HG03565 (cell line): Measurements from ENCODE around the gene ARHGAP10.
A peak's percentile ranks its signal among the peaks of the same experiment; 100 is the strongest.

Source experiments
- ATAC-seq: cut with Tn5 transposase; IDR thresholded peaks from one replicate; pipeline ENCODE4 v1.9.1; 2021; ENCODE audit warnings: mild to moderate bottlenecking, moderate library complexity; ENCODE audit not compliant: unreplicated experiment

ARHGAP10 gene

DNA sequence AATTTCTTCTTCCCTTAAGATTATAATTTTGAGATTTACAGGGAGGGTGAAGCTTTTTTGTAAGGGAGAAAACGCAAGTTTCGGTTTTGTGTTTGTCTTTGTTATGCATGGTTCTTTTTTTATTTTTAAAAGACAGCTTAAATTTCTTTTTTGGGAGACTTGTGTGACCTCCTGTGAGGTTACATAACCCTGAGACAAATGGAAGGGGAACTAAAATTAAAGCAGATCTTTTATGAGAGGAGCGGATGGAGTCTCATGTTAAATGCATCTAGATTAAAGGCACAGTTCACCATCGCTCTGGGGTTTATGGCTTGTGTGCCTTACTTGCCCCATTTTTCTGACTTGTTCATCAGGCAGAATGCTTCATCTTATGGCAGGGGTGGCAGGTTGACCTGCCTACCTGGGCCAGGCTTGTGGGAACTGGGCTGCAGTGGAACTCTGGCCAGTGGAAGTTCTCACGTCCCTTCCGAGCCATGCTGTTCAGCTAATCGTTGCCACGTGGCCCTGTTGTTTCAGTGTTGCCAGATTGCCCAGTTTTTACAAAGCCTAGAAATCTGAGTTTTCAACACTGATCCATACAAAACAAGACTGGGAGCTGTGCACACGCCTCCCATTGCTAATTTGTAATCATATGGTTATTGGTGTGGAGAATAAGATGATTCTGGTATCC lies 291.8 kb downstream of the ARHGAP10 start:
- ATAC-seq = no peak

DNA sequence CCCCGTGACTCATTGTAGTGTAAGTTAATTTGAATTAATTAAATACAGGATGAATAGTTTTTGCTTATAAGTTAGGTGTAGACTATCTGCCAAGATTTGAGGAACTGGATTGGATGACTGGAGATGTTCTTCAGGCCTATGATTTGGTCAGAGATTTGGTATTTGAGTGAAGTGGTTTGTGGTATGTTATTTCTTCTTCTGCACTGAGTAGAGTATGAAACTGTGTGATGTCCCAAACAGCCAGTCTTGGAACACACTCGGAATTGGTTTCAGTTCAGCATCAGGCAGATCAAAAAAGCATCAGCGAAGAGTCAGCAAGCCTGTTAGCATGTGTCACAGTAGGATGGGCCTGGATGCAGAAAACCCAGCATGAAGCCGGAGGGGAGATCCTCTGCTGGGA lies 294.1 kb downstream of the ARHGAP10 start:
- no peak for ATAC-seq

DNA sequence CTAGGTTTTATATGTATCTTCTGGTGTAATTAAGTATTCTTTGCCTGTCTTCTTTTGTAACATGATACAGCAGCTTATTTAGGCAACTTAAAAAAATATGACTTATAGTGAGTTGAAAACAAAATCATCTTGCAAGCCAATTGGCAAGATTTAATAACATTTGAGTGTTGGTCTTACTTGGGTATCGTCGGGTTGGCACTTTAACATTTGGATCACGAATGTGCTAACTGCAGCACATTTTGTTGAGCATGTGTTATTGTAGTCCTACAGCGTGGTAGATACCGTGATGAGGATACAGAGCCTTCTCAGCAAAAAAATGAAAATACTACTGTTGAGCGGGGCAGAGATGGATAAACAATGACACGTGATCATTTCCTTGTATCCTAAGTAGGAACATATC lies 295.3 kb downstream of the ARHGAP10 start:
- no peak for ATAC-seq

DNA sequence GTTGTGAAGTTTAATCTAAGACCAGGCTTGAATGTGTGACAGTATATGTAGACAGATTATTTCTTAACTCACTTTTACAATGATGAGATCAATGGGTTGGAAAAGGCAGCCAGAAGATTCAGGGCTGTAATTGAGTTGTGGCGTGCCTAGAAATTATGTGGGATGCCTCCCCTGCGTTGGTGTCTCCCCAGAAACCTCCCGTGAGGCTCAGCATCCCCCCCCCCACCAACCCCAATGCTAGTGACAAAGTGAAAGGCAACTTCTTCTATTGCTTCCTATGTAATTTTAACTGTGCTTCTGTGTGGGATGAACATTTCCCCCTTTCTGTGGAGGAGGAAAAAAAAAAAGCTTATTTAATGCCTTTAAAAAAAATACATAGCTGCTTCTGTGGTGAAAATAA lies 297.9 kb downstream of the ARHGAP10 start:
- no peak for ATAC-seq

DNA sequence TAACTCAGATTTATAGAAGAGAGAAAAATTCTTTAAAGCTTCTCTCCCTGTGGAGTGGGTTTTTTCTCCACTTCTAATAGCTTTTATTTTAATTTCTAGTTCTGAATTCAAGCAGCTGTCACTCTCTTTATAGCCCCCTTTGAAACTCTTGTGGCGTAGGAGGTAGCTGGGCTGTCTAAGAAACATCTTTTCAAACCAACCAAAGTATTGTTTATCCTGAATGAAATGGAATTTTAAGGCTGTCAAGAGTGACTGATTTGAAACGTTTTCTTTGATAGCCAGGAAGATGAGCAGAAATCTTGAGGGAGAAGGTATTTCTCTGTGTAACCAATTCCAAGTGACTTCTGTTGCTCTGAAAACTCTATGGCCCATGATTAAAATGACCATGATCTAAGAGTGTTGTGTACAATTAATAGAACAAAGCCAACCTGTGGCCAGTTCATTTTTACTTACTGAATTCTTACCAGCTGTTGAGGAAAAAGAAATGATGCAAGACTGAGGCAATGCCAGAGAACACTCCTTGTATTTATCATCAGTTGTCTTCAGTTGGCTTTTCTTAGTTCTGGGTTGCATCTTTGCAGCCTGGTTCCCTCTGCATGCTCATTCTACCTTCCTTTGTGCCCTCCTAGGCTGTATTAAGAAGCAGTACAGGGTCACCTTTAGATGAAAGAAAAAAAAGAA lies 298.4 kb downstream of the ARHGAP10 start:
- ATAC-seq = no peak

DNA sequence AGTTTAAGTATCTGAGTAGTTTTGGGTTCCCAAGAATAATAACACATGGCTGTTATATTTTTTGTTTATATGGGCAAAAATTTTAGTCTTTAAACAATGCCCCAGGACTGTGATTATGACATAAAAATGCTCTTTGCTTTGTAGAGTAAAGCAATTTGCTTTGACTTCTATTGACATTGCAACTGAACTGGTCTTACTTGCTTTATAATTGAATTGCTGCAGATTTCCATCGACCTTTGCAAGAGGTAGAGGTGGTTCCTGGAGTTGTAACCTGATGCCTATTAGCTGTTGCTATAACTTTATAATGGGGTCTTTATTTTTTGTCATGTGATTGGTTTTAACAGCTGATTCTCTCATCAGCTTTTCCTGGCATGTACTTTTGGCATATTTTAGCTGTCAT lies 302.9 kb downstream of the ARHGAP10 start:
- no peak for ATAC-seq

DNA sequence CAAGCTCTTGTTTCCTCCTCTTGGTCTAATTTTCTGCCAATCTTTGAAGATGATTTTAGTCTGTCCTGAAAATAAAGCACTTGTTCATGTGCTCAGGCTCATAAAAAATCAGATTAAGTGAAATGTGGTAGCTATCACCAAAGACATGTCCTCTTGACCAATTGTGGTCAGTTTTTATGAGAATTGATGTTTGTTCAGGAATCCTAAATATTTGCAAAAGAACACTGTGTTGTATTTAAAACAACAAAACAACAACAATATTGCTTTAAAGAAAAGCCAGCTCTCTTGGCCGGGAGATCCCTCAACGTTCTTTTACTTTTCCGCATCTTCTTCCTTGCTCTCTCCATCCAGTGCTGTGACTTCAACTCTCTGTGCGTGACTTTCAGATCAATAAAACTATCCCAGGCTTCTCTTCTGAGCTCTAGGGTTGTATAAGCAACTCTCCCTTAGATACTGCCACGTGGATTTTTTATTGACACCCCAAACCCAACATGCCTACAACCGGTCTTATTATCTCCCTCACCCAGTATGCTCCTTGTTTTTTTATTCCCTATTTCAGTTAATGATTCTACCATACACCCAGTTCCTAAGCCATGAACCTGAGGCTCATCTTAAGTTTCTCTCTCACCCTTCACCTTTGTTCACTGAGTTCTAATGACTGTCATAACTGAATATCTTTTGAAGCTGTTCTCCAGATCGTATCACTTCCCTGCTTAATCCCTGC lies 309.9 kb downstream of the ARHGAP10 start:
- ATAC-seq = no peak

DNA sequence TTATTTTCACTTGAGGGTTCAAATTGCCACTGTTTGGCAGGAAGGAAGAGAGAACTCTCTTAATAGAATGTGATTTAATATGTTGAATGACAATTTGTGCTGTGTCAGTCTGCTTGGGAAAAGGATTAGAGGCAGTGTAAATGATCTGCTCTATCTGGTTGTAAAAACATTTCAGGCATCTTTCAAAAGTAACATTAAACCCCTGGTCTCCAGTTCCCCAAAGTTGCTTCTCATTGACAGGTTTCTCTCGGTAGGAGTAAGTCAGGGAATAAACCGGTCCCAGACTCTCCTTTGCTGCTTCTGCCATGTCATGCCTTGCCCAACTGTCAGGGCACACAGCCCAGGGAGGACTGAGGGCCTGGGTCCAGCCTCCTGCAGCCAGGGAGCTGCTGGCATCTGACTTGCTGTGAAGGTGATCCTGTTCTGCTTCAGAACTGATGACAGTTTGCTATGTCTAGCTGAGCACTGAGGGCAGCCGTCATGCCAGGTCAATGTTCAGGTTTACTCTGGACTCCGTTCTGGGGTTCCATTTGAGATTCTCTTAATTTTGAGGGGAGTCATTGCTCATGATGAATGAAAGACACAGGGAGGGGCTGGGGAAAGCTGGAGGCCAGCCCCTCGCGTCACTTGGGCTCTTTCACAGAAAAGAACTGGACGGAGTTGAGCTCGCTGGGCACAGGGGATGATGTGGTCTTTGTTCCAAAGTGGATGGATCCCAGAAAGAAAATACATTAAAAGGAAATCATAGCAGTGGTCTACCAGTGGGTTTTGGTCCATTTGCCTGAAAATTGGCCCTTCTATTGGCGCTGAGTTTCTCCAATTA lies 312.4 kb downstream of the ARHGAP10 start:
- no peak for ATAC-seq

DNA sequence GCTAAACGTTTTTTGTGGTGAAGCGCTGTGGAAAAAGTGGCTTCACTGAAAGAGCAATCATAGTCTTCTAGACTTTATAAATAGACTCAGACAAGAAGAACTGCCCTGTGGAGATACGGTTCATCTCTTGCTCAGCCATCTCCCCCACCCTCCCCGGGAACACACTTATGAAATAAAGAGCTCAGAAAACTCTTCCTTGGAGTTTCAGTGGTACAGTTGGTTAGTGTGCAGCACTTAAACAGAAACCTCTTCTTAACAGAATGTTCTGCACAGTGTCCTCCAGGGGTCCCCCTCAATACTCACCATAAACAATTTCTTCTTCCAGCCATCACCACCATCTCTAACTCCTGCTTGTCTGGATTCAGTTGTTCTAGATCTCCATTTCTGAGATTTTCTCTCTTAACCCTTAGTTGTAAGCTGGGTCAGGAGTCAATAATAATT lies 313.0 kb downstream of the ARHGAP10 start:
- peak; percentile 97 for ATAC-seq

DNA sequence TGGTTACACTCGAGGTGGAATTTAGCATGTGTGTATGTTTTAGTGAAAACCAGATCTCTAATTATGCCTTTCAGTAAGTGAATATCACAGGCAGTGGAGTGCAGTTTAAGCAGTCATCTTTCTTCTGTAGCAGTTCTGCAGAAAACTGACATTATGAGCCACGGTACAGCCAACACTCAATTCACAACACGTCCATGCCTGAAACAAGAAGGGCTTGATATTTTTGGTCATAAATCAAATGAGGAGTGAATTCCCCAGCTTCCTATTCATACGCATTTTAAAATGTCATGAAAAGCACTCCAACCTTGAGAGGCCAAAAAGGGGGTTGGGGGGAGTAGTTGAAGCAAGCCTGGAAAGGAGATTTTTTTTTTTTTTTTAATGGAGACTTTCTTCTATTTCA lies 316.7 kb downstream of the ARHGAP10 start:
- ATAC-seq = no peak

DNA sequence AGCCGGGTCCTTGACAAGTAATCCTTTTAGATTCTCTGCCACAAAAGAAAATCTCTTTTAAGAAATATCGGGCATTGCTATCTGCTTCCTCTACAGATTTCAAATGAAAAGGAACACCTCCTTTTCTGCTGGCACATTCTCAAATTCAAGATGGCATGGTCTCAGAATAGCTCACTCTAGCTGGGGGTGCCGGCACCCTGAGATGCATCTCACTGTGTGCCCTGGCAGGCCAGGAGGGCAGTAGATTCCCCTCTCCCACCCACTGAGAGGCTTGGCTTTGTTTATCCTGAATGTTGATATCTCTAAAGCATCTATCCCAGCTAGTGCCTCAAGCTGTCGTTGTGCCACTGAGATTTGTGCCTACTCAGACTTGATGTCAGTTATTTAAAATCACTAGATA lies 319.5 kb downstream of the ARHGAP10 start:
- ATAC-seq = no peak

DNA sequence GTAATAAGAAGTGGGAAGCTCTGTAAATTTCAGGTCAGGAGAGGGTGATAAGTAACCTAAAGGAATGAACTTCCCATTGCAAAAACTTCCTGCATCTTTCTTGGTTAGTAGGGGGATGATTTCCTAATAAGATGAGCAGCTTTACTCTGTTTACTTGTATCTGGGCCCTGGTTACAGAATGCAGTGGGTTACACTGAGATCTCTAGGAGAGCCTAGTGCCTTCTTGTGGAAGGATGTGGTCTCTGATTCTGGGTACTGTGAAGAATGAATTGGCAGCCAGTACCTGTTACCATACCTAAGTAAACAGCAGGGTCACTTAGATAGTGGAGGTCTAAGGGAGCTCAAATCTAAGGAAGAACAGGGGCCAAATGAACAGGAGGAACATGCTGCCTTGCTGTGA lies 320.6 kb downstream of the ARHGAP10 start:
- ATAC-seq = no peak

DNA sequence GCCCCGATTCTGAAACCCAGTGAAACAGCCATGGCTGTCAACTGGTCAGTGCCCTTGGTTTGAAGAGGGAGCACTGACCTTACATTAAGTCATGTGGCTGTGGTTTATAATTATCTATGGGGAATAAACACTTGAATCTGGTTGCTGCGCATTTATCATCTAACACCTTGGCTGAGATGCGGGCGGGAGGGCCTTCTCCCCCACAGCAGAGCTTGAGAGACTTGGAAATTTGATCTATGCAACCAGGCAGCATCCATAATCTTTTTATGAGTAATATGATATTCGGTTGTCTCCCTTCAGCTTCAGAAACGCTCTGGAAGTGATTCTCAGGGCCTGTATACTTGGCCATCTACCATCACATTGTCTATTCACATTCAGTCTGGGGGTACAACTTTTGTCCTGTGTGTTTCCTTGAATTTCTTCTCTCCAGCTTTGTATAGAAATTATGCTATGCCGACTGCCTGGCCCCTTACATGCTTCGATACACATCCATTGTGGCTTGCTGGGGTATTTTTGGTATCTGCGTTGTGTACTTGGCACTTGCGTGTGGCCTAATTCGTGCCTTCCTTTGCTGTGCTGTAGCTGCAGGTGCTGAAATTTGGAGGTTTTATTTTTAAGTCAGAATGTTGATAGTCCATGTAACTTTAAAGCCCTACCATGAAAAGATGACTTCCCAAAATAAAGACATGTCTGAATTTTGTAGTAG lies 321.6 kb downstream of the ARHGAP10 start:
- no peak for ATAC-seq

DNA sequence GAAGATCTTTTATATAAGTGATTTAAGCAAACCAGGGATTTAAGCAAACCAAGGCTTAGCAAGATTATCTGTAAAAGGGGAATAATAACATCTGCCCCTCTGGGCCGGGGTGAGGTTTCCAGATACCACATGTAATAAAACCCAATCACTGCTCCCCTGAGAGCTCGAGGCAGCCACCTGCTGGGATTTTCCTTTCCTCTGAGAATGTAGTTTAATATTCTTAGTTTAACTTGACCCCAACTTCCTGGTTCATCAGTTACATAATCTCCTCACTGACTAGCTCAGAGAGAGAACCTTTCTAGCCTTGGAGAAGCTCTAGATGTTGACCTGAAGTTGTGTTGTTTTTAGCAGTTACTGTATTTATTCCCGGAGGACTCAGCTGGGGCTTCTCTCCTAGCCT lies 322.4 kb downstream of the ARHGAP10 start:
- ATAC-seq = no peak

DNA sequence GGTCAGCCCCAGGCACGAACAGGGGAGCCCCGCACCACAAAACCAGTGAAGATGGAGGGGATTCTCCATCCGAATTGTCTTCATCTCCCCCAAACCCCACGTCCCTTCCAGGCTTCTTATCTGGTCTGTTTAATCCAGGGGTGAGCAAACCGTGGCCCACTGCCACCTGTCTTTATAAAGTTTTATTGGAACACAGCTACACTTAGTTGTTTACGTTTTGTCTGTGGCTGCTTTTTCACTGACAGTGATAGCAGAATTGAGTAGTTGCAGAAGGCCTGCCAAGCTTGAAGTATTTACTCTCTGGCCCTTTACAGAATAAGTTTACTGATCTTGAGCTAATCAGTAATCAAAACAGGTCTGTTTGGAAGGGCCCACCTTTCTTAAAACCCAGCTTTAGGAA lies 324.0 kb downstream of the ARHGAP10 start:
- ATAC-seq = no peak

DNA sequence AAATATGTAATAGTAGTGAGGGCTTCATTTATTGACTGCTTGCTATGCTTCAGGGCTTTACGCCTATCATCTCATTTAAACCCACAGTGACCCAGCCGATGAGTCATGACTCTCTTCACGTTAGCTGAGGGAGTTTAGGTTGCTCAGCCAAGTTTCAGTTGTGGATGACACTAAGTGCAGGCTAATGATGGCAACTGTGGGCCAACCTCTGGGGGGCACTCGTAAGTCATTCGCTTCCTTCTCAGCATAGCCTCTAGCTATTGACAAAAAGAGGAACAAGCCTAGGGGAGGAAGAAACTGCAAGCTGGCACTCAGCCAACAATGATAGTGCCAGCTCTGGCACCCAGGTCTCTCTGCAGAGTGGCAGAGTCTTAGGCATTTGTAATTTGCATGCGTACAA lies 325.0 kb downstream of the ARHGAP10 start:
- ATAC-seq = peak; percentile 84

DNA sequence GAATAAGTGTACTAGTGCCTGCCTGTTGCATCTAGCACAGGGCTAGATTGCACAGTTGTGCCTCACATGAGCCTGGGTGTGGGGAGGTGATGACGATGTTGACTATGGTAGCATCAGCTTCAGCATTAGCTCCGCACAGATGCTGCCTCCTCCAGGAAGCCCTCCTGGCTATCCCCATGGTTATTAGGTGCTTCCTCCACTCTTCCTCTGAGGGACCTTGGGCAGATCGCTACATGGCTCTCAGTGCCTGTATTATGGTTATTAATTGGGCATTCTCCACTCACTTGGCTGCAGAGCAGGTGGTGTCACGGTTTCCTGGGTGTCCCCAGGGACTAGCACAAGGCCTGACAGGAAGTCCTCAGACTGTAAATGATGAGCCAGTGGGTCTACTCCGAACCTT lies 325.6 kb downstream of the ARHGAP10 start:
- peak; percentile 30 for ATAC-seq

DNA sequence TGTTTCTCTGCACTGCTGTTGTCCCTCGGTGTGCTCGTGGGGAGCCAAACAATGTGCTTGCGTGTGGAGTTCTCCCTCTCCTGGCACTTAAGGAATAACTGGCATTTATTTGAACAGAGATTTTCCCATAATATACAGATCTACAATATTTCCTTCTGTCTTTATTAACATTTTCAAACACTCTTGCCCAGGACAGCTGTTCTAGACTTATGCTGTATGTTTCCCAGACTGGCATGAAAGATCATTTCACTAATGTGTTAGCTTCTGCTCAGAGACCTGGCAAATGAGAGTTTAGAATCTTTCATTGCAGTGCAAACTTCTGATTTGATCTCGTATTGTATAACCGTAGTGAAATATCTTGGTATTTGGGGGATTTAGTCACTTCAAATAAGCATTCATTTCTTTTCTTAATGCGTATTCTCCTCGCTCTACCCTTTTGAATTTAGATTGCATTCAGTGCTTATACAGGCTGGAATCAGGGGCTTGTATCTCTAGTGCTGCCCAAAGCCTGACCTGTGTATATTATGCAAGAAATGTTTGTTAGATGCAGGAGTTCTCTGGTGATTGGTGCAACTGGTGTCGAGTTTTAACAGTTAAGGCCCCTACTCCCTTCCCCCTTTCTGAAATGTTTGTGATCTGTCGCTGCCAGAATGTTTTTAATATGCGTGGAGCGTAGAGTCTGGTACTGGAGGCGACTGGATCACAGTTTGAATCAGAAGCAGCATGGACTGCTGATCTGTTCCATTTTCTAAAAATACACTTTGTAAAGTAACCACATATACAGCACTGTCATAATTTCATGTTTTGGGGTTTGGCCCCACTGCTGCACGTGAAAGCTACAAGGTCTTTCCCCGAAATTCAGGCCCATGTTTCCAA lies 326.3 kb downstream of the ARHGAP10 start:
- no peak for ATAC-seq

DNA sequence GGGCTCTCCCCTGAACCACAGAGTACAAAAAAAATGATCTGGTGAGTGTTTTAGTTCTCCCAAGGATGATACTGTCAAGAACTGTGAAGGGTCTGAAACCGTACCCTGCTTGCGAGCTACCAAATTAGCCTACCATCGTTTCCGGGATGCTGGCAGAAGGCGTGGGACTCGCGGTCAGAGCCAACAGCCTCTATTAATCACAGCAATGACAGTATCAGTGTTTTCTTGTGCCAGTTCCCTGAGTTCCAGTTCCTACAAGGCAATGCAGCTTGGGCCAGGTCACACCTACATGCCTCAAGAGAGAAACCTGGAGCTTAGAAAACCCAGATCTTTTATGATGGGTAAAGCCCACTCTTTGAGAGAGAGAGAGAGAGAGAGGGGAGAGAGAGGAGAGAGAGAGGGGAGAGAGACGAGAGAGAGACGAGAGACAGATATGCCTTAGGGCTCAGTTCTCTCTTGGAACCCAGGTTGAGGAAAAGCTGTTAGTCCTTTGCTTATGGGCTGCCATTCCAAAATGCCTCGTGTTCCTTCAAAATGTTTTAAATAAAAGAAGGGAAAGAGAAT lies 327.8 kb downstream of the ARHGAP10 start:
- ATAC-seq = no peak
